IPS-NIHi11 (cell line): ENCODE data around the gene TYRP1.

Experiments used
- DNase-seq: peaks from one replicate; pipeline ENCODE4 v3.0.0; 2012; ENCODE audit warnings: mixed read lengths, low spot score

TYRP1 gene

GRCh38 chr9:12696931-12697622, 3.9 kb downstream of the TYRP1 start:
- no peak for DNase-seq

DNA sequence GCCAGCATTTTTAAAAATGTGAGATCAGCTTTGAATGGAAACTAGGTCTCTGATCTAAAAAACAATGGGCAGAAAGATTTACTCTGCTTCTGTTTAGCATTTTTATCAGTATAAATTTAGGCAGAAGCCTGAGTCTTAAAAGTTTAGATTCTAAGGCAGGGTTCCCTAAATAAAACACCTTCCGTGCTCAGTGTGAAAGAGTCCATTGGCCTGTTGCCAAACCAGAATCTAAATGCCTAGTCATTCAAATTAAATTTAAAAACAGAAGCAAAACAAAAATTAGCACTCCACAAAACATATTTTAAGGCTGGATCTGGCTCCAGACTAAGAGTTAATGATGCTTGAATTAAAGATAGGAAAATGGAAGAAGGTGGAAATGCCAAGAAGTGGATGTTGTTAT, 4.5 kb downstream of the TYRP1 start:
- DNase-seq: no peak

DNA sequence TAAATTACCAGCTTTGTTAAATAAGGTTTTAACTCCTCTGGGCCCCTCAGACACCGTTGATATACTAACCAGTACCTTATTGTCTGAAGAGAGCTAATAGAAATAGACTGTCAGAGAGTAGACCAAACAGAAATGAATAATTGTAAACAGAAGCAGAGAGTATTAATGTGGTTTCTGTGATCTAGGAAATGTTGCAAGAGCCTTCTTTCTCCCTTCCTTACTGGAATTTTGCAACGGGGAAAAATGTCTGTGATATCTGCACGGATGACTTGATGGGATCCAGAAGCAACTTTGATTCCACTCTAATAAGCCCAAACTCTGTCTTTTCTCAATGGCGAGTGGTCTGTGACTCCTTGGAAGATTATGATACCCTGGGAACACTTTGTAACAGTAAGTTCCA, 5.1 kb downstream of the TYRP1 start:
- DNase-seq: no peak

DNA sequence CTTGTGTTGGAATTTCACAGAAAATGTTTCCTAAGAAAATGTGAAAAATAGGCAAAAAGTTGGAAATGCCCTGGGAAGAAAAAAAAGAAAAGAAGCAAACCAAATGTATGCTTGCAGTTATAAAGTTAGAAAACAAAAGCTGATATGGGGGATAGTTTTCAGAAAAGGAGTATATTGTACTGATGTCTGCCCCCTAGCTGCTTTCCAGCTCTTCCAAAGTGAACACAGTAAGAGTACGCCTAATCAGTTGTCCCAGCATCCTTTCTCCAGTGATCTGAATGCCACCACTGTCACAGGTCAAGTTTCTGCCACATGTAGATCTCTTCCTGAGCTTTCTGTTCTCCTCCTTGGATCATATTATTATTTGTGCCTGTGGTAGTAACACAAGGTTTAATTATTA, 5.8 kb downstream of the TYRP1 start:
- DNase-seq: no peak

DNA sequence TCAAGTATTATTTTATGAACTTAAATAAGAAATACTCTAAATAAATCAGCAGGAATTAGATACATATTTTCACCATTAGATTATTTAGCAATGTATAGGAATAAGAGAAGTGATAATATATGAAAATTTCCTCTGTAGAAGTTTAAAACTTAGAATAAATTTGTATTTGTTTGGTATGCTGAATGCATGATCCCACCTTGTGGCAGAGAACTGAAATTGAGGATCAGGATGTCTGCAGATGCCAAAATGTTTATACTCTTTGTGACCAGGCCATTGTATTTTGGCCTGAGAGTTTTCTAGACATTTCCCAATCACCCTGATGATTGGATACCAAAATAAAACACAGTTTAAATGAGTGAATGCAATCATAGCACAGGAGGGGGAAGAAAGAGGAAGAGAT, 6.3 kb downstream of the TYRP1 start:
- peak; percentile 11 for DNase-seq

DNA sequence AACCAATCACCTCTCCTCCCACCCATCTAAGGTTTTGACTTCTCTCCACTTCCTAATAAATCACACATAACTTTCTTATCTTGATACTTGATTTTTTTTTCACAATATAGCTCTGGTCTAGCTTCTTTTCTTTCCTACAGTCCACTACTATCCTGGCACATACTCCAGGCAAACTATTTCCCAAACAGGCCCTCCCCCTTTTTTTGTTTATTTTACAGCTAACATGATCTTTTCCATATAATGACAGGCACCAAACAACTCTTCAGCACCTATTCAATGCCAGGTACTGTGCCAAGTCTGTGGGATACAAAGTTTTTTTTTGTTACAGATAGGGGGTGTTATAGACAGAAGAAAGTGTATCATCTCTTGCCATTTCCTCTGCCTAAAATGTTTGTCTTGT, 7.9 kb downstream of the TYRP1 start:
- no peak for DNase-seq

- DNase-seq: peak; percentile 48
These were observed 9.1 kb downstream of the TYRP1 start for GRCh38 chr9:12702160-12702758.

DNA sequence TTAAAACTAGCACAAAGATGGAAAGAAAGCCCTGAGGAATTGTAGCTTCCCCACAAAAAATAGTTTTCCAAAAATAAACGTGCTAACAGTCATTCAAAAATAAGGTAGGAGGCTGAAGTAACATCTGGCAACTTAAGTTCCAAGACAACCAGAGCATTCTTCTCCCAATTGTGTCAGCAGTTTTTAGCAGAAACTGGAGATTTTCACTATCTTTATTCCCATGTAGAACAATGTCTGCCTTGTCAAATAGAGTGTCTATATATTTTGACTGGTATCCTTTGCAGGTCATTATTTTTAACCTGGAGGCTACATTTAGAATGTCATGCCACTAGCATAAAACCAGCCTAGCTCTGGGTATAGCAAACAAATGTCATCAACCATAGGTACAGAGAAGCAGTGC, 10.8 kb downstream of the TYRP1 start:
- DNase-seq: no peak

DNA sequence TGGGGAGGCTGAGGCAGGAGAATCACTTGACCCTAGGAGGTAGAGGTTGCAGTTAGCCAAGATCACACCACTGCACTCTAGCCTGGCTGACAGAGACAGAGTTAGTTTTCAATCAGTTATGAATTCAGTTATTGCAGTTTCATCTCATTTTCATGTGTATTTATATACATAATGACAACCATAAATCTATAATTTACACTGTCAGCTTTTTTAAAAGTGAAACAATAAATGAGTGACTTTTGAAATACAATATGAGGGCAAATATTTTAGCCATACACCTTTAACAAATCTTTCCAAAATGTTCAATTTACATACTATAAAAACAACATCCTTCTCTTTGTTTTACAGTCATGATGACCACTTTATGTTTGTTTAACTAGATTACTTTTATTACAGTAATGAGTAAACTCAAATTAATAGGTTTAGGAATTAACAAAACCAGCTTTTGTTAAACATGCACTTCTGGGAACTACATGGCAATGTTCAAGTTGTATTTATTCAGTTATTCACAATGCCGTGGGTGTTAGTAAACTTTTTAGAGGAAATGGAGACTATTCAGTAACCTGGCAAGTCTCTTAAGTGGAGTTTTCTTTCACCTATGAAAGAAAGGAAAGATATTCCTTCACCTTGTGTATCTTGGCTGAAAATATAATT, 12.7 kb downstream of the TYRP1 start:
- no peak for DNase-seq

DNA sequence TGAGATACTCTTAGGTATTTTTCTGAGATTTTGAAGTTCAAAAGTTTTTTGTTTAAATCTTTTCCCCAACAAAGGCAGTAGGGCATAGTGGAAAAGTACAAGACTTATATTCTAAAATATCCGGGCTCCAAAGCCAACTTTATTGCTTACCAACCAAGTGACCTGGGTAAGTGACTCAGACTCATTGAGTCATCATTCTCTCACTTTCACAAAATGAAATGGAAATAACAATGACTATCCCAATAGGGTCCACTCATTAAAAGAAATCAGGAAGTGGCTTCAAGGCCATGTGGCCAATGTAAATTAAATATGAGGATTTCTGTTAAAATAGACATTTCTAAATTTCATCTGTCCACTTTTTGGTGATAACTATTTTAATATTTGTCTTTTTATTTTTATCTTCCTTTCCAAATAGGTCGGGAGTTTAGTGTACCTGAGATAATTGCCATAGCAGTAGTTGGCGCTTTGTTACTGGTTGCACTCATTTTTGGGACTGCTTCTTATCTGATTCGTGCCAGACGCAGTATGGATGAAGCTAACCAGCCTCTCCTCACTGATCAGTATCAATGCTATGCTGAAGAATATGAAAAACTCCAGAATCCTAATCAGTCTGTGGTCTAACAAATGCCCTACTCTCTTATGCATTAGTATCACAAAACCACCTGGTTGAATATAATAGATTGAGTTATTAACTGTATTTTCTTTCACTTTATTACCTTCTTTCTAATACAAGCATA, 15.5 kb downstream of the TYRP1 start:
- no peak for DNase-seq

DNA sequence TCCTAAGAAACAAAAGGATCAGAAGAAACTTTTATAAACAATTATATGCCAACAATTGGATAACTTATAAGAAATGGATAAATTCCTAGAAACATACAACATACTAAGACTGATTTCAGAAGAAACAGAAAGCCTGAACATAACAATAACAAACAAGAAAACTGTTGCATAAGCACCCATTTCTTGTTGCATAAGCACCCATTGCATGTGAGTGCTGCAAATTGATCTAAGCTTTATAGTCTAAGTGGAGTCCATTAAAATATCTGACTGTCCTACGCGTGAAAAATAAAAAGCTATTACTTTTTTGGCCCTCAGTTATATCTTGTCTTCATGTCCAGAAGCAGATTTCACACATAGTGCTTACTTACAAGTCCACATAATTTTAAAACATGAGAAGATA, 19.3 kb downstream of the TYRP1 start:
- no peak for DNase-seq

GRCh38 chr9:12715268-12715667, 22.1 kb downstream of the TYRP1 start:
- DNase-seq: no peak

DNA sequence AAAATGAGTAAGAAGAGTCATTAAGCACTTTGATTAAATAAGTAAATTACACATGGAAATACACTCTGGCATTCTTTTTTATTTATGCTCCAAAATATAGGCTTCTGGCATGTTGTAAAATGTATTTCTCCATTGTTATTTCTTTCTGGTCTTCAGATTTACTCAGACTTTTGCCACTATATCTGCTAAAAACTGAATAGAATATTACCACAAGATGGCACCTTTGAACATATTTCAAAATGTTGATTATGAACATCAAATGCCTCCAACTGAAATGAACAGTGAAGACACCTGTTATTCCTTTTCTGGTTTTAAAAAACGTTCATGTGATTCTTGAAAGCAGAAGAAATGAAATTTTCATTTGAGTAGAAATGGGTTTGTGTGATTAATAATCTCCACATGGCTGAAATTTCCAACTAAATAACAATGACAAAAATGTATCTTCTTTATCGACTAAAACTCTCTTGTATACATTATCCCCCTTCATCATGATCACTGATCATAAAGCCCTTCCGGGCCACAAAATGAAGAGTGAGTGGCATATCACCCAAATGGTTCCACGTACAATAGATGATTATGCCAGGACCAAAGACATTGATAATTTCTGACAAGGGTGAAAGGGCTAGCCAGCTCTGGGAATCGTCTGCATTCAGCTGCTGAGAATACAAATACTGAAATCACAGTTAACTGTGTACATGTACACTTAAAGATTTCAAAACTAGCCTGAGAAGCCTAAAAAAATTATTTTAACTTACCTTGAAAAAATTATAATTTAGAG, 23.8 kb downstream of the TYRP1 start:
- DNase-seq: no peak

DNA sequence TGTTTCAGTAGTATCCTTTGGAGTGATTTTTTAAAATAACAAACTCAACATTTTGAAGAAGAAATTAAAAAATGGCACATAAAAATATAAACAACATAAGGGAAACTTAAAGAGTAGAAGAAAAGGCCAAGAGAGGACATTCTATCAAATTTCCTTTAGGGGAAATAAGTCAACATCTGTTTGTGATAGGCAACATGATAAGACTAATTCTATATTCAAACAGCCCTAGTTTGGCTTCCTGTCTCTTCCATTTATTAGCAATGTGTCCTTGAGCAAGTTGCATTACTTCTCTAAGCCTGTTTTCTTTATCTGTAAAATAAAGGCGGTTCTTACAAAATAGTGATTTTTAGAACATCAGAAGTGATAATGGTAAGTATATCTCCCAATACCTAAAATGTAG, 24.7 kb downstream of the TYRP1 start:
- no peak for DNase-seq

DNA sequence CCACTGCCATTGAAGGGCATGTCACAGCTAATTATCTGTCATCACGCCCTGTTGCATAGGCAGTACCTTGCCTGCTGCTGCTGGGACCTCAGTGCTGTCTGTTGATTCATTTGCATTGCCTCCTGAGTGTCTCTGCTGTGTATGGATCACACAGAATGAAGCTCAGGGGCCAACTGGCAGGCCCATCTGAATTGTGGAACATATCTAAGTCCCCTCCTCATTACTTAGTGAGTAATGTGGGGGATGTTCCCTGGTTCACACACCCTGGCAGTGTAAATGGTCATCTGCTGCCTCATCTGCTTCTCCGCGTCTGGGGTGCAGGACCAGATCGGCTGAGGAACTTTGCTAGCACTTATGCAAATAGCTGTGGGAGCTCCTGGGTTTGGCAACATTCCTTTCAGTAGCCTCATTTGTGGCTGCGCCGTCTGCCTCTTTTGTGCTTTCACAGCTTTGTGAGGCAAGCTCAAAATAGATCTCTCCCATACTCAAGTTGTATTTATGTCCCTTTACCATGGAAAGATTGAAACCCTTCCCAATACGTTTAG, 25.4 kb downstream of the TYRP1 start:
- DNase-seq: peak; percentile 44

DNA sequence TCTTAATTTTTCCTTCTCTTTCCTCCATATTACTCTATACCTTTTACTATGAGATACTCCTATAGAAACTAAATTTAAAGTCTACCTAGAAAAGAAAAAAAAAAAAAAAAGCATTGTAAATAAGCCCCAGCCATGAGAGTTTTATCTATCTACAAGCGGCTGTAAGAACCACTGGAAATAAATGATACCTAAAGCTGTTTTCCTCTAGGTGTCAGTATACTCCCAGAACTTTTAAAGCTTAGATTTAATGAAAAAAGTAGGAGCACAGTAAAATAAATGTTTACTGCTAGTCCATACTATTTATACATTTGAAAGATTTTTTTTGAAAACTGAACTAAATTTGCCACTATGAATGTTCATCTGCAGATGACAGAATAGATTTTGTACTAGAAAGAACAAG, 26.2 kb downstream of the TYRP1 start:
- peak; percentile 10 for DNase-seq

GRCh38 chr9:12720551-12720950, 27.4 kb downstream of the TYRP1 start:
- DNase-seq: no peak

DNA sequence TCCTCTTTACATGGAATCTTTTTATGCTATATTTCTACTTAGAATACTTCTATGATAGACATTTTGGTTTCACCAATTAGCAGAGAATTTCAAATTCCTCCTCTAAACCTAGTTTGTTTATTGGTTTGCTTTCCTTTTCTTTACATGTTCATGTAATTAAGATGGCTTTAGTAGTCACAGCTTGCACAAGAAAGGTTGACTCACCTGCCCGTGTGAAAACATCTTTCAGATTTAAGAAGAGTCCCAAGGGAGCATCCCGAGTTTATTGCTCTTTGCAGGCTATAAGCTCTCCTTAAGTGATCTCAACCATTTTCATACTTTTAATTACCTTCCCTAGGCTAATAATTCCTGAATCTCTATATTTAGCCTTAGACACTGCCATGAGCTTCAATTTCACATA, 28.9 kb downstream of the TYRP1 start:
- no peak for DNase-seq

- DNase-seq: no peak
These were observed 30.3 kb downstream of the TYRP1 start for GRCh38 chr9:12723409-12724028.

DNA sequence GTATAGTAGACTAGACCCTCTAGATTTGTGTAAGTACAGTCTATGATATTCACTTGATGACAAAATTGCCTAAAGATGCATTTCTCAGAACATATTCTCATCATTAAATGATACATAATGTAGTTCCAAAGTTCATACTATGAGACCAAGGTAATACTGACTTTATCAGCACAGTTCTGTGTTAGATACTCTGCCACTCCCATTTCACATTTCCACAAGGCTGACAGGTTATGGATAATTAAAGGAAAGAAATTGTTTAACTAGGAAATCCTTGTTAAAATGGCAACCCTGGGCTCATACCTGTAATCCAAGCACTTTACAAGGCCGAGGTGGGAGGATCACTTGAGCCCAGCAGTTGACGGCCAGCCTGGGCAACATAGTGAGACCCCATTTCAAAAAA, 33.6 kb downstream of the TYRP1 start:
- DNase-seq: no peak

GRCh38 chr9:12730198-12730597, 37.0 kb downstream of the TYRP1 start:
- DNase-seq: no peak
